Keratinocyte (primary cell): ENCODE measurements around the gene FBXO44.

ENCODE experiments used
- EZH2 ChIP-seq: IDR thresholded peaks from one replicate; pipeline ENCODE4 v1.6.1; 2012; ENCODE audit warnings: inconsistent platforms, mild to moderate bottlenecking, low read length, moderate library complexity
- TF ChIP-seq, protein P1 (sequence below), 3 experiments: IDR thresholded peaks in 1 of 3; conservative IDR thresholded peaks in 1 of 3; optimal IDR thresholded peaks in 1 of 3; 2 replicates in 2 of 3; 3 replicates in 1 of 3; pipeline versions ENCODE3 to v1.5.1; 2011; ENCODE audit warnings: low read length in 3 of 3, mild to moderate bottlenecking in 3 of 3, moderate library complexity in 2 of 3, control low read depth in 1 of 3, inconsistent platforms in 1 of 3; ENCODE audit not compliant: insufficient read depth in 2 of 3; ENCODE audit errors: extremely low read depth in 1 of 3

- TF ChIP-seq, protein P1, sequence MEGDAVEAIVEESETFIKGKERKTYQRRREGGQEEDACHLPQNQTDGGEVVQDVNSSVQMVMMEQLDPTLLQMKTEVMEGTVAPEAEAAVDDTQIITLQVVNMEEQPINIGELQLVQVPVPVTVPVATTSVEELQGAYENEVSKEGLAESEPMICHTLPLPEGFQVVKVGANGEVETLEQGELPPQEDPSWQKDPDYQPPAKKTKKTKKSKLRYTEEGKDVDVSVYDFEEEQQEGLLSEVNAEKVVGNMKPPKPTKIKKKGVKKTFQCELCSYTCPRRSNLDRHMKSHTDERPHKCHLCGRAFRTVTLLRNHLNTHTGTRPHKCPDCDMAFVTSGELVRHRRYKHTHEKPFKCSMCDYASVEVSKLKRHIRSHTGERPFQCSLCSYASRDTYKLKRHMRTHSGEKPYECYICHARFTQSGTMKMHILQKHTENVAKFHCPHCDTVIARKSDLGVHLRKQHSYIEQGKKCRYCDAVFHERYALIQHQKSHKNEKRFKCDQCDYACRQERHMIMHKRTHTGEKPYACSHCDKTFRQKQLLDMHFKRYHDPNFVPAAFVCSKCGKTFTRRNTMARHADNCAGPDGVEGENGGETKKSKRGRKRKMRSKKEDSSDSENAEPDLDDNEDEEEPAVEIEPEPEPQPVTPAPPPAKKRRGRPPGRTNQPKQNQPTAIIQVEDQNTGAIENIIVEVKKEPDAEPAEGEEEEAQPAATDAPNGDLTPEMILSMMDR (optimal IDR thresholded peaks at IDR 0.05 in 1 of 3, IDR thresholded peaks at IDR 0.05 in 1 of 3, conservative IDR thresholded peaks at IDR 0.05 in 1 of 3; ENCODE audit: extremely low read depth in 1 of 3, insufficient read depth in 2 of 3, low read length in 3 of 3): no peak
- no peak for TF ChIP-seq EZH2
These were observed 43.2 kb downstream of the FBXO44 start for GRCh38 chr1:11697893-11698210.
